SK-N-SH (cell line): ENCODE data around the gene FAM107A. TPM values are rescaled to one million over a fixed set of nuclear protein-coding genes. Genes with fewer than 3 reads are reported as not detected.

Source experiments
- CTCF ChIA-PET: fragments of 300-600, 350-600 bp; formaldehyde crosslinking; extraction: SDS; loops from one replicate; lab custom pipeline; 2021; lab: Yijun Ruan, JAX
- POLR2A ChIA-PET: fragments of 350-600 bp; sonication (Branson Sonifier 250); formaldehyde crosslinking; extraction: SDS; loops from one replicate; lab custom pipeline; 2020; ENCODE audit warnings: antibody characterized with exemption, inconsistent platforms; lab: Yijun Ruan, JAX
- DNase-seq: peaks from one replicate; pipeline ENCODE4 v3.0.0; 2012
- H2AFZ ChIP-seq: fragments of 200-600 bp; sonication (generic); 2 replicates; pipeline ENCODE4 v1.8.1; 2016; ENCODE audit warnings: antibody characterized with exemption, mild to moderate bottlenecking, low read depth
- H3F3A ChIP-seq: fragments of 200-600 bp; sonication (generic); replicated peaks from 2 replicates; pipeline ENCODE3; 2016; ENCODE audit warnings: antibody characterized with exemption, mild to moderate bottlenecking; ENCODE audit not compliant: insufficient read depth
- H3K27ac ChIP-seq, 2 experiments: fragments of 200-500 bp in 1 of 2; fragments of 200-600 bp in 1 of 2; sonication (Bioruptor generic) in 1 of 2; sonication (generic), shearing (Covaris generic) in 1 of 2; 2 replicates each; pipeline versions ENCODE4 v1.5.1 to v1.6.1; 2014 to 2016; ENCODE audit warnings: low read depth in 2 of 2, inconsistent platforms in 1 of 2, low read length in 1 of 2, mild to moderate bottlenecking in 1 of 2, mixed read lengths in 1 of 2
- H3K27me3 ChIP-seq: fragments of 200-600 bp; sonication (generic), shearing (Covaris generic); 2 replicates; pipeline ENCODE4 v1.6.1; 2016; ENCODE audit warnings: mixed run types; ENCODE audit not compliant: insufficient read depth
- H3K36me3 ChIP-seq, 2 experiments: fragments of 200-500 bp in 1 of 2; fragments of 200-600 bp in 1 of 2; sonication (Bioruptor generic) in 1 of 2; sonication (generic) in 1 of 2; replicated peaks in 1 of 2; 2 replicates each; pipeline versions ENCODE3 to v1.5.1; 2014 to 2016; ENCODE audit warnings: low read length in 1 of 2, mild to moderate bottlenecking in 1 of 2; ENCODE audit not compliant: insufficient read depth in 2 of 2, control insufficient read depth in 1 of 2
- H3K4me1 ChIP-seq, 2 experiments: fragments of 200-500 bp in 1 of 2; fragments of 200-600 bp in 1 of 2; sonication (Bioruptor generic) in 1 of 2; sonication (generic), shearing (Covaris generic) in 1 of 2; 2 replicates each; pipeline versions ENCODE4 v1.5.1 to v1.6.1; 2014 to 2016; ENCODE audit warnings: low read depth in 1 of 2, low read length in 1 of 2, mixed run types in 1 of 2; ENCODE audit not compliant: insufficient read depth in 2 of 2, control insufficient read depth in 1 of 2
- H3K4me2 ChIP-seq: fragments of 200-600 bp; sonication (generic), shearing (Covaris generic); 2 replicates; pipeline ENCODE4 v1.6.1; 2017; ENCODE audit warnings: mixed run types
- H3K4me3 ChIP-seq, 2 experiments: fragments of 200-500 bp in 1 of 2; fragments of 200-600 bp in 1 of 2; sonication (Bioruptor generic) in 1 of 2; sonication (generic), shearing (Covaris generic) in 1 of 2; 2 replicates each; pipeline versions ENCODE4 v1.5.1 to v1.8.1; 2014 to 2016; ENCODE audit warnings: low read depth in 2 of 2, inconsistent platforms in 1 of 2, low read length in 1 of 2, mild to moderate bottlenecking in 1 of 2, mixed read lengths in 1 of 2, moderate library complexity in 1 of 2
- H3K79me2 ChIP-seq: fragments of 200-600 bp; sonication (generic); 2 replicates; pipeline ENCODE4 v1.8.1; 2017; ENCODE audit warnings: mild to moderate bottlenecking; ENCODE audit not compliant: insufficient read depth
- H3K9ac ChIP-seq: fragments of 200-600 bp; sonication (generic); 2 replicates; pipeline ENCODE4 v1.6.1; 2017; ENCODE audit warnings: mixed run types
- H3K9me2 ChIP-seq: fragments of 200-600 bp; sonication (generic); 2 replicates; pipeline ENCODE4 v1.6.1; 2017; ENCODE audit warnings: mixed run types
- H3K9me3 ChIP-seq: fragments of 200-600 bp; sonication (generic); 2 replicates; pipeline ENCODE4 v1.6.1; 2017; ENCODE audit warnings: mixed run types, mild to moderate bottlenecking, moderate library complexity
- H4K20me1 ChIP-seq: fragments of 200-600 bp; sonication (generic); 2 replicates; pipeline ENCODE4 v1.6.1; 2017; ENCODE audit warnings: mild to moderate bottlenecking, mixed run types; ENCODE audit not compliant: insufficient read depth
- CTCF ChIP-seq: fragments of 200-600 bp; sonication (generic); IDR thresholded peaks from 2 replicates; pipeline ENCODE4 v1.6.1; 2017; ENCODE audit warnings: antibody characterized with exemption, mild to moderate bottlenecking, moderate library complexity
- EP300 ChIP-seq, 2 experiments: IDR thresholded peaks; 2 replicates each; pipeline versions ENCODE4 v1.4.0 to v1.6.1; 2012; ENCODE audit warnings: borderline replicate concordance in 1 of 2, low read depth in 1 of 2, low read length in 1 of 2
- GABPA ChIP-seq: IDR thresholded peaks from 2 replicates; pipeline ENCODE4 v1.4.0; 2012; ENCODE audit warnings: low read depth, mild to moderate bottlenecking
- RAD21 ChIP-seq: IDR thresholded peaks from 2 replicates; pipeline ENCODE4 v1.6.1; 2012; ENCODE audit warnings: mild to moderate bottlenecking, low read length
- RXRA ChIP-seq: IDR thresholded peaks from 2 replicates; pipeline ENCODE4 v1.4.0; 2012; ENCODE audit warnings: low read depth, mild to moderate bottlenecking, borderline replicate concordance
- SIN3A ChIP-seq: IDR thresholded peaks from 2 replicates; pipeline ENCODE4 v1.6.1; 2012; ENCODE audit warnings: low read depth, mild to moderate bottlenecking, low read length, moderate library complexity, borderline replicate concordance
- YY1 ChIP-seq: IDR thresholded peaks from 2 replicates; pipeline ENCODE4 v1.4.0; 2012; ENCODE audit warnings: low read depth, mild to moderate bottlenecking
- WGBS: methylation state at CpG from one replicate; pipeline ENCODE4 v1.1.6; 2017; ENCODE audit warnings: low lambda C conversion rate; 5-methylcytosine and 5-hydroxymethylcytosine counted together
- polyA plus RNA-seq, 3 experiments: library from polyadenylated mRNA; depleted of rRNA; stranded (reverse); fragments of >200 nt; gene quantifications; 2 replicates each; pipeline ENCODE4 v1.2.3, GENCODE V29; 2012
- TF ChIP-seq, protein P1 (sequence below): fragments of 150-350 bp; IDR thresholded peaks from 2 replicates; pipeline ENCODE4 v1.6.1; 2017; ENCODE audit warnings: antibody characterized with exemption, low read length, low read depth, borderline replicate concordance

FAM107A gene
- polyA plus RNA-seq, 1 of the 3 experiments (the other 2 are of a cell fraction), result 0.02 TPM

GRCh38 chr3:58585005-58585786, 8.0 kb upstream of the FAM107A start:
- Histone ChIP-seq H3K9ac (no peak overlapping the region), H3K79me2 (no peaks in the 10 kb centered on the region), H3K9me2 (no peaks in the 10 kb centered on the region), H2AFZ (peak overlapping the region; percentile 68; the same call in 1 of the 2 replicates), H3K27me3 (no peaks in the 10 kb centered on the region; the same call in 1 of the 2 replicates), H3K36me3 (no peaks in the 10 kb centered on the region), H3K27ac (no peak overlapping the region), H3K4me2 (peak overlapping the region; percentile 60), H3K4me1 (peaks cover 0 to 6% of the 10 kb centered on the region in 2 experiments; a peak in 1 of 4 replicates), H3K4me3 (peak overlapping the region; percentile 29 to 52), H4K20me1 (no peaks in the 10 kb centered on the region), H3K9me3 (no peaks in the 10 kb centered on the region), H3F3A (no peaks in the 10 kb centered on the region)
- peak; percentile 58 for TF ChIP-seq CTCF
- no peak for TF ChIP-seq EP300 (IDR thresholded peaks at IDR 0.05; ENCODE audit: borderline replicate concordance in 1 of 2, low read depth in 1 of 2, low read length in 1 of 2)
- peak; percentile 23 for TF ChIP-seq RAD21
- WGBS, result 35% methylated on average over 35 of the region's 46 CpGs
- peak; percentile 94 for DNase-seq
- ChIA-PET POLR2A (no interaction called here), CTCF (interaction anchor here (0.6 to 2.0 kb wide), 17 partner anchors 10 to 594 kb away, joined by 3 to 16 read pairs (median 4); partner anchors contain the start of gene FAM107A)

DNA sequence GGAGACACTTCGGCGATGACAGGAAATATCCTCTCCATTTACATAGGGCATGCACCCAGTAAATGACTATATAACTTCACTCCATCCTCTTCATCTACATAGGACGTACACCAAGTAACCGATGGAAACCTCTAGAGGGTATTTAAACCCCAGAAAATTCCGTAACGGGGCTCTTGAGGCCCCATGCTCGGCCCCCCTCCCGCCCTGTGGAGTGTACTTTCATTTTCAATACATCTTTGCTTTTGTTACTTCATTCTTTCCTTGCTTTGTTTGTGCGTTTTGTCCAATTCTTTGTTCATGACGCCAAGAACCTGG, 7.5 kb upstream of the FAM107A start:
- peak overlapping the region in 1 of 2 experiments; percentile 29; a peak in 2 of 4 replicates for H3K4me3 ChIP-seq
- no peaks in the 10 kb centered on the region for H3K9me3 ChIP-seq
- no peaks in the 10 kb centered on the region for H3F3A ChIP-seq
- no peak overlapping the region for H3K9ac ChIP-seq
- no peaks in the 10 kb centered on the region; the same call in 1 of the 2 replicates for H3K27me3 ChIP-seq
- no peaks in the 10 kb centered on the region for H3K9me2 ChIP-seq
- H3K4me2 ChIP-seq, result peak overlapping the region; percentile 60; the same call in 1 of the 2 replicates
- POLR2A ChIA-PET, result no interaction called here
- no peak for DNase-seq
- H3K4me1 ChIP-seq, result peaks cover 0 to 6% of the 10 kb centered on the region in 2 experiments; a peak in 1 of 4 replicates
- WGBS, result 77% methylated on average over 10 of the region's 10 CpGs
- TF ChIP-seq RXRA (no peak), YY1 (no peak)
- TF ChIP-seq, all 33 proteins: peak for 0
- Histone ChIP-seq H3K79me2 (no peaks in the 10 kb centered on the region), H3K27ac (no peak overlapping the region), H2AFZ (peak overlapping the region; percentile 68; the same call in 1 of the 2 replicates), H3K36me3 (no peaks in the 10 kb centered on the region), H4K20me1 (no peaks in the 10 kb centered on the region)
- CTCF ChIA-PET, result interaction anchor here (0.6 to 4.0 kb wide), 18 partner anchors 9 to 595 kb away, joined by 3 to 19 read pairs (median 6); partner anchors contain the start of gene FAM107A

- H3K4me1 ChIP-seq, result peaks cover 0 to 7% of the 10 kb centered on the region in 2 experiments; a peak in 1 of 4 replicates
- no peak for DNase-seq
- no peaks in the 10 kb centered on the region for H3K79me2 ChIP-seq
- TF ChIP-seq RAD21, result no peak
- TF ChIP-seq GABPA, result no peak
- TF ChIP-seq, protein P1, sequence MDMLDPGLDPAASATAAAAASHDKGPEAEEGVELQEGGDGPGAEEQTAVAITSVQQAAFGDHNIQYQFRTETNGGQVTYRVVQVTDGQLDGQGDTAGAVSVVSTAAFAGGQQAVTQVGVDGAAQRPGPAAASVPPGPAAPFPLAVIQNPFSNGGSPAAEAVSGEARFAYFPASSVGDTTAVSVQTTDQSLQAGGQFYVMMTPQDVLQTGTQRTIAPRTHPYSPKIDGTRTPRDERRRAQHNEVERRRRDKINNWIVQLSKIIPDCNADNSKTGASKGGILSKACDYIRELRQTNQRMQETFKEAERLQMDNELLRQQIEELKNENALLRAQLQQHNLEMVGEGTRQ, result no peak
- no peak for TF ChIP-seq RXRA
- no peak for TF ChIP-seq SIN3A
- no peaks in the 10 kb centered on the region for H3K9me2 ChIP-seq
- H3F3A ChIP-seq, result no peaks in the 10 kb centered on the region
- no peak overlapping the region for H3K9ac ChIP-seq
- no peak overlapping the region for H3K4me3 ChIP-seq
- ChIA-PET POLR2A (no interaction called here), CTCF (interaction anchor here (1.2 to 4.0 kb wide), 5 partner anchors 12 to 57 kb away, joined by 3 to 19 read pairs (median 3); no protein-coding TSS in a partner anchor)
- no peak overlapping the region for H3K27ac ChIP-seq
- H3K9me3 ChIP-seq, result no peaks in the 10 kb centered on the region
- no peaks in the 10 kb centered on the region; the same call in 1 of the 2 replicates for H3K27me3 ChIP-seq
- no peaks in the 10 kb centered on the region for H3K36me3 ChIP-seq
- H2AFZ ChIP-seq, result no peak overlapping the region
- WGBS, result 65% methylated on average over 11 of the region's 11 CpGs
- no peak overlapping the region for H3K4me2 ChIP-seq
- no peaks in the 10 kb centered on the region for H4K20me1 ChIP-seq
Measured at GRCh38 chr3:58581328-58582091, 4.3 kb upstream of the FAM107A start.
